Liver (tissue), 3 donors: ENCODE results near the gene TTC29.

Source experiments
- EGR1 ChIP-seq, 2 donors: IDR thresholded peaks; 2 replicates each; pipeline ENCODE4 v1.6.1; 2016 to 2018; ENCODE audit warnings: antibody characterized with exemption in 2 of 2, low read depth in 2 of 2
- FOXA1 ChIP-seq: IDR thresholded peaks from 2 replicates; pipeline ENCODE4 v1.6.1; 2016; ENCODE audit warnings: antibody characterized with exemption
- GABPA ChIP-seq, 2 donors: IDR thresholded peaks in 1 of 2; conservative IDR thresholded peaks in 1 of 2; 2 replicates each; pipeline ENCODE4 v1.6.1; 2016; ENCODE audit warnings: antibody characterized with exemption in 2 of 2, mild to moderate bottlenecking in 1 of 2, moderate library complexity in 1 of 2
- NR2F2 ChIP-seq: IDR thresholded peaks from 2 replicates; pipeline ENCODE4 v1.6.1; 2016; ENCODE audit warnings: antibody characterized with exemption
- RAD21 ChIP-seq, 2 donors: IDR thresholded peaks; 2 replicates each; pipeline ENCODE4 v1.6.1; 2016; ENCODE audit warnings: antibody characterized with exemption in 2 of 2, mild to moderate bottlenecking in 2 of 2
- TAF1 ChIP-seq: conservative IDR thresholded peaks from 2 replicates; pipeline ENCODE4 v1.6.1; 2016; ENCODE audit warnings: antibody characterized with exemption, mild to moderate bottlenecking
- YY1 ChIP-seq: IDR thresholded peaks from 2 replicates; pipeline ENCODE4 v1.6.1; 2016; ENCODE audit warnings: antibody characterized with exemption, mild to moderate bottlenecking
- TF ChIP-seq, protein P1 (sequence below): fragments of 150-350 bp; IDR thresholded peaks from 2 replicates; pipeline ENCODE4 v1.5.1; 2017; ENCODE audit warnings: improper control_type of control experiment, low read depth, low read length; ENCODE audit not compliant: missing input control
- TF ChIP-seq, protein P2 (sequence below): IDR thresholded peaks from 2 replicates; pipeline ENCODE4 v1.6.1; 2016; ENCODE audit warnings: antibody characterized with exemption, mild to moderate bottlenecking
- TF ChIP-seq, protein P3 (sequence below): IDR thresholded peaks from 2 replicates; pipeline ENCODE4 v1.6.1; 2016; ENCODE audit warnings: antibody characterized with exemption
- TF ChIP-seq, protein P4 (sequence below): IDR thresholded peaks from 2 replicates; pipeline ENCODE4 v1.6.1; 2016; ENCODE audit warnings: antibody characterized with exemption
- TF ChIP-seq, protein P5 (sequence below): IDR thresholded peaks from 2 replicates; pipeline ENCODE4 v1.6.1; 2016; ENCODE audit warnings: antibody characterized with exemption
- donor health status: healthy.
- donor health status: healthy.

DNA sequence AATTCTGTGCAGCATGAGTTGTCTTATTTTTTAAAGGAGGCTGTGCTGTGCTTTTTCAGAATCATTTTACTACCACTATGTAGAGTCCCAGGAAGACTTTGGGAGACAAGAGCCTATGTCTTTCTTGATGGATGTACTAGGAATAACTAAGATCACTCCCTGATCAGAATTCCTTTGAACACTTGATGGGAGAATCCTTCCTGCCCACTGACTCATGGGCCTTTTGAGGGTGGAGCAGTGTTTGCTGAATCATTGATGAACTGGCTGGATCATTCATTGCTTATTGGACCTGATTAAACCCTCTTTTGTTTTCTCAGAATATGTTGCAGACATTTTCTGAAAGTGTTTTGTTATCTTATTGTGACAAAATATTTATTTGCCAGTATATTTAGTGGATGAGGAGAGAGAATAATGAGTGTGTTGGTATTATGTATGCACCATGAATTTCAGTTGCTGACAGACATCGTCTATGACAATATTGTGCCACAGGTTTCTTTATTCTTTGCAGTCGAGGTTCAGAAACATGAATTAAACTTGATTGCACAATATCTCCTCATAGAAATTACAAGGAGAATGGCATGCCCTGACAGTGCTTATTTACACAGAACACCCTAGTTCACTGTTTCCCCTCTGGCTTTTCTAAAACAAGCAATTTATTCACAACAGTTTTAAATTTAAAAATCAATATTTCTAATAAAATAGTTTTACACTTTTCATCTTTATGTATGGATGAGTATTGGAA, 270.7 kb downstream of the TTC29 start:
- no peak for TF ChIP-seq TAF1
- TF ChIP-seq, protein P1, sequence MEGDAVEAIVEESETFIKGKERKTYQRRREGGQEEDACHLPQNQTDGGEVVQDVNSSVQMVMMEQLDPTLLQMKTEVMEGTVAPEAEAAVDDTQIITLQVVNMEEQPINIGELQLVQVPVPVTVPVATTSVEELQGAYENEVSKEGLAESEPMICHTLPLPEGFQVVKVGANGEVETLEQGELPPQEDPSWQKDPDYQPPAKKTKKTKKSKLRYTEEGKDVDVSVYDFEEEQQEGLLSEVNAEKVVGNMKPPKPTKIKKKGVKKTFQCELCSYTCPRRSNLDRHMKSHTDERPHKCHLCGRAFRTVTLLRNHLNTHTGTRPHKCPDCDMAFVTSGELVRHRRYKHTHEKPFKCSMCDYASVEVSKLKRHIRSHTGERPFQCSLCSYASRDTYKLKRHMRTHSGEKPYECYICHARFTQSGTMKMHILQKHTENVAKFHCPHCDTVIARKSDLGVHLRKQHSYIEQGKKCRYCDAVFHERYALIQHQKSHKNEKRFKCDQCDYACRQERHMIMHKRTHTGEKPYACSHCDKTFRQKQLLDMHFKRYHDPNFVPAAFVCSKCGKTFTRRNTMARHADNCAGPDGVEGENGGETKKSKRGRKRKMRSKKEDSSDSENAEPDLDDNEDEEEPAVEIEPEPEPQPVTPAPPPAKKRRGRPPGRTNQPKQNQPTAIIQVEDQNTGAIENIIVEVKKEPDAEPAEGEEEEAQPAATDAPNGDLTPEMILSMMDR = no peak
- TF ChIP-seq, protein P2, sequence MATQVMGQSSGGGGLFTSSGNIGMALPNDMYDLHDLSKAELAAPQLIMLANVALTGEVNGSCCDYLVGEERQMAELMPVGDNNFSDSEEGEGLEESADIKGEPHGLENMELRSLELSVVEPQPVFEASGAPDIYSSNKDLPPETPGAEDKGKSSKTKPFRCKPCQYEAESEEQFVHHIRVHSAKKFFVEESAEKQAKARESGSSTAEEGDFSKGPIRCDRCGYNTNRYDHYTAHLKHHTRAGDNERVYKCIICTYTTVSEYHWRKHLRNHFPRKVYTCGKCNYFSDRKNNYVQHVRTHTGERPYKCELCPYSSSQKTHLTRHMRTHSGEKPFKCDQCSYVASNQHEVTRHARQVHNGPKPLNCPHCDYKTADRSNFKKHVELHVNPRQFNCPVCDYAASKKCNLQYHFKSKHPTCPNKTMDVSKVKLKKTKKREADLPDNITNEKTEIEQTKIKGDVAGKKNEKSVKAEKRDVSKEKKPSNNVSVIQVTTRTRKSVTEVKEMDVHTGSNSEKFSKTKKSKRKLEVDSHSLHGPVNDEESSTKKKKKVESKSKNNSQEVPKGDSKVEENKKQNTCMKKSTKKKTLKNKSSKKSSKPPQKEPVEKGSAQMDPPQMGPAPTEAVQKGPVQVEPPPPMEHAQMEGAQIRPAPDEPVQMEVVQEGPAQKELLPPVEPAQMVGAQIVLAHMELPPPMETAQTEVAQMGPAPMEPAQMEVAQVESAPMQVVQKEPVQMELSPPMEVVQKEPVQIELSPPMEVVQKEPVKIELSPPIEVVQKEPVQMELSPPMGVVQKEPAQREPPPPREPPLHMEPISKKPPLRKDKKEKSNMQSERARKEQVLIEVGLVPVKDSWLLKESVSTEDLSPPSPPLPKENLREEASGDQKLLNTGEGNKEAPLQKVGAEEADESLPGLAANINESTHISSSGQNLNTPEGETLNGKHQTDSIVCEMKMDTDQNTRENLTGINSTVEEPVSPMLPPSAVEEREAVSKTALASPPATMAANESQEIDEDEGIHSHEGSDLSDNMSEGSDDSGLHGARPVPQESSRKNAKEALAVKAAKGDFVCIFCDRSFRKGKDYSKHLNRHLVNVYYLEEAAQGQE = no peak
- TF ChIP-seq, protein P3, sequence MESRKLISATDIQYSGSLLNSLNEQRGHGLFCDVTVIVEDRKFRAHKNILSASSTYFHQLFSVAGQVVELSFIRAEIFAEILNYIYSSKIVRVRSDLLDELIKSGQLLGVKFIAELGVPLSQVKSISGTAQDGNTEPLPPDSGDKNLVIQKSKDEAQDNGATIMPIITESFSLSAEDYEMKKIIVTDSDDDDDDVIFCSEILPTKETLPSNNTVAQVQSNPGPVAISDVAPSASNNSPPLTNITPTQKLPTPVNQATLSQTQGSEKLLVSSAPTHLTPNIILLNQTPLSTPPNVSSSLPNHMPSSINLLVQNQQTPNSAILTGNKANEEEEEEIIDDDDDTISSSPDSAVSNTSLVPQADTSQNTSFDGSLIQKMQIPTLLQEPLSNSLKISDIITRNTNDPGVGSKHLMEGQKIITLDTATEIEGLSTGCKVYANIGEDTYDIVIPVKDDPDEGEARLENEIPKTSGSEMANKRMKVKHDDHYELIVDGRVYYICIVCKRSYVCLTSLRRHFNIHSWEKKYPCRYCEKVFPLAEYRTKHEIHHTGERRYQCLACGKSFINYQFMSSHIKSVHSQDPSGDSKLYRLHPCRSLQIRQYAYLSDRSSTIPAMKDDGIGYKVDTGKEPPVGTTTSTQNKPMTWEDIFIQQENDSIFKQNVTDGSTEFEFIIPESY = no peak
- TF ChIP-seq FOXA1 = no peak
- TF ChIP-seq EGR1 (IDR thresholded peaks at IDR 0.05; ENCODE audit: low read depth in 2 of 2) = no peak
- TF ChIP-seq YY1 = no peak
- no peak for TF ChIP-seq RAD21 (IDR thresholded peaks at IDR 0.05)
- TF ChIP-seq, protein P4, sequence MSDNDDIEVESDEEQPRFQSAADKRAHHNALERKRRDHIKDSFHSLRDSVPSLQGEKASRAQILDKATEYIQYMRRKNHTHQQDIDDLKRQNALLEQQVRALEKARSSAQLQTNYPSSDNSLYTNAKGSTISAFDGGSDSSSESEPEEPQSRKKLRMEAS = no peak
- no peak for TF ChIP-seq GABPA (IDR thresholded peaks at IDR 0.05 in 1 of 2, conservative IDR thresholded peaks at IDR 0.05 in 1 of 2)
- TF ChIP-seq, protein P5, sequence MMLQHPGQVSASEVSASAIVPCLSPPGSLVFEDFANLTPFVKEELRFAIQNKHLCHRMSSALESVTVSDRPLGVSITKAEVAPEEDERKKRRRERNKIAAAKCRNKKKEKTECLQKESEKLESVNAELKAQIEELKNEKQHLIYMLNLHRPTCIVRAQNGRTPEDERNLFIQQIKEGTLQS = no peak
- TF ChIP-seq NR2F2 = no peak
